ENCODE data around the gene PEX12. TPM values are rescaled to one million over a fixed set of nuclear protein-coding genes. Genes with fewer than 3 reads are reported as not detected.

Gene PEX12
- polyA plus RNA-seq, 2 of the 4 experiments (the other 2 are of a cell fraction) = 4.7 to 11.2 TPM

- no peak for TF ChIP-seq USF2 (IDR thresholded peaks at IDR 0.05)
- TF ChIP-seq KDM5A (IDR thresholded peaks at IDR 0.05) = 0 out of 2 replicates have a peak, but pooled peaks have one; percentile 8
- peak; percentile 7; the same call in 1 of the 2 replicates for TF ChIP-seq TFCP2L1 (CRISPR knock-in tag; IDR thresholded peaks at IDR 0.05)
- peak; percentile 81; the same call in 2 of the 3 replicates for TF ChIP-seq BCL3 (IDR thresholded peaks at IDR 0.05)
- TF ChIP-seq BHLHE40 (IDR thresholded peaks at IDR 0.05; ENCODE audit: low read depth, low read length) = 0 out of 2 replicates have a peak, but pooled peaks have one; percentile 29
- no peak for TF ChIP-seq MAFK (IDR thresholded peaks at IDR 0.05; ENCODE audit: partially characterized antibody)
- TF ChIP-seq POLR2A (IDR thresholded peaks at IDR 0.05; ENCODE audit: low read length) = peak; percentile 76
- peak; percentile 65 to 92 for TF ChIP-seq JUN (IDR thresholded peaks at IDR 0.05)
- no peak for TF ChIP-seq CTCF (IDR thresholded peaks at IDR 0.05)
- no peak for TF ChIP-seq NR3C1 (IDR thresholded peaks at IDR 0.05)
- no peak for TF ChIP-seq HOXB5 (CRISPR knock-in tag; IDR thresholded peaks at IDR 0.05)
- TF ChIP-seq FOSL2 (IDR thresholded peaks at IDR 0.05) = no peak
- peak; percentile 96 for TF ChIP-seq FOSL2 (CRISPR knock-in tag; IDR thresholded peaks at IDR 0.05)
- no peak for TF ChIP-seq TP53 (CRISPR knock-in tag; IDR thresholded peaks at IDR 0.05)
- no peak for TF ChIP-seq ELK1 (IDR thresholded peaks at IDR 0.05; ENCODE audit: low read depth, low read length)
- TF ChIP-seq MAX (IDR thresholded peaks at IDR 0.05) = peak; percentile 92
- TF ChIP-seq HOXA7 (CRISPR knock-in tag; IDR thresholded peaks at IDR 0.05) = no peak
- peak; percentile 28; the same call in 1 of the 2 replicates for TF ChIP-seq GATA3 (IDR thresholded peaks at IDR 0.05; ENCODE audit: borderline replicate concordance)
- TF ChIP-seq RFX5 (IDR thresholded peaks at IDR 0.05) = peak; percentile 80
- TF ChIP-seq SREBF2 (IDR thresholded peaks at IDR 0.05) = no peak
- peak; percentile 78 for TF ChIP-seq MYC (IDR thresholded peaks at IDR 0.05; ENCODE audit: borderline replicate concordance, low read length)
- TF ChIP-seq EHF (CRISPR knock-in tag; IDR thresholded peaks at IDR 0.05) = no peak
- TF ChIP-seq HEYL (CRISPR knock-in tag; IDR thresholded peaks at IDR 0.05) = no peak
- no peak; the same call in 1 of the 2 replicates for TF ChIP-seq REST (IDR thresholded peaks at IDR 0.05)
- TF ChIP-seq SMC3 (IDR thresholded peaks at IDR 0.05) = no peak
- peak in 1 of 2 experiments; percentile 42; a peak in 1 of 4 replicates for TF ChIP-seq CEBPB (IDR thresholded peaks at IDR 0.05)
- no peak for TF ChIP-seq HES2 (IDR thresholded peaks at IDR 0.05)
Measured at GRCh38 chr17:35587074-35587961, 8.9 kb upstream of the PEX12 start, which contains the start of gene AP2B1 (continued).
